ENCODE data around the gene ZNF831.

ZNF831 gene

DNA sequence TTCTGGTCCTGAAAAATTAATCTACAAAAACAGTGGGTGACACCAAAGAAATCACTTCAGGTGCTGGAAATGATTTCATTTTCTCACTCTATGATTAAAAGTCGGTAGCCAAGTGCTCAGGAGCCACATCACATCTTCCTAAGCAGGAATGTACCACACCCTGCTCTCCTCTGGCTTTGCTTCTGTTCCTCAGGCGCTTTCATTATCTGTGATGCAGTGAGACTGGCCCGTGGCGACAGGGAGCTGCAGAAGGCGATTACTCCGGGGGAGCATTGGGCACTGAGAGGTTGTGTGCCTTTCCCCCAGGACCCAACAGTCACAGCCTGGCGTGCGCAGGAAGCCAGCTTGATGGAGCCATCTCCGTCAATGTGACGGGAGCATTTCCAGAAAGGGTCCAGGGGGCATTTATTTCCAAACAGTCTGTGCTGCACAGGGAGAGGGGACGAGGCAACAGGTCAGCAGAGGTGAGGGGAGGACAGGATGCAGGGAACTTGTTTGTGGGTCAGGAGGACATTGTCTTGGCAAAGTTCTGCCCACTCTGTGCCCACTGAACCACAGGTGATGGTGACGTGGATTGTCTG is 5.6 kb upstream of the ZNF831 start:
- no peak for DNase-seq (ENCODE audit: low spot score)

DNA sequence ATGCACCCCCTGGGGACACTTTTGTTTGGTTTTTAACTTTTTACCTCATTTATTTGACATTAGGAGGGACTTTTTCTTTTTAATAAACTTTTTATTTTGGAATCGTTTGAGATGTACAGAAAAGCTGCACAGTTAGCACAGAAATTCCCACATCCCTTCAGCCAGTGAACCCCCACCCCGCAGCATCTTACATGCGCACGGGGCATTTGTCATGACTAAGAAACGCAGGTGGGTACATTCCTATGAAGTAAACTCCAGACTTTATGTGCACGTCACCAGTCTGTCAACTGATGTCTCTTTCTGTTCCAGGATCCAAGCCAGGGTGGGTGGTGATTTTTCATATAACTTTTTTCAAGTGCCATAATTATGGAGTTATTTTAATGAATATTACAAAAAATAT is 4.9 kb upstream of the ZNF831 start:
- no peak for DNase-seq (ENCODE audit: low spot score)

DNA sequence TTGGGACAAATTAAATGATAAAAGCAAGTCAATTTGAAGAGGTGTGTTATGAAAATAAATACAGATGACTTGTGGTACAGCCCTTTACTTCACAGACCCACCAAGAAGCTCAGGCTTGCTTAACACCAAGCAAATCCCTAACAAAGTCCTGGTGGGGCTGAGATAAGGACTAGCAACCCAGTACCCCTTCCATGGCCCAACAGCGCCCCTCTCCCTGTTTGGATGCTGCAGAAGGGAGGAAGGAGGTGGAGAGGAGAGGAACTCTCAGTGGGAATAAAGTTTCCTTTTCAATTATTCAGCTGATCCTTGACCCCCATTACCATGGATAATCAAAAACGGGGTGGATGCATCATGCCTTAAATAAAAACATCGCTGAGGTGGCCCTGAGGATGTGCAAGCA is 4.5 kb upstream of the ZNF831 start:
- DNase-seq (ENCODE audit: low spot score) = no peak

DNA sequence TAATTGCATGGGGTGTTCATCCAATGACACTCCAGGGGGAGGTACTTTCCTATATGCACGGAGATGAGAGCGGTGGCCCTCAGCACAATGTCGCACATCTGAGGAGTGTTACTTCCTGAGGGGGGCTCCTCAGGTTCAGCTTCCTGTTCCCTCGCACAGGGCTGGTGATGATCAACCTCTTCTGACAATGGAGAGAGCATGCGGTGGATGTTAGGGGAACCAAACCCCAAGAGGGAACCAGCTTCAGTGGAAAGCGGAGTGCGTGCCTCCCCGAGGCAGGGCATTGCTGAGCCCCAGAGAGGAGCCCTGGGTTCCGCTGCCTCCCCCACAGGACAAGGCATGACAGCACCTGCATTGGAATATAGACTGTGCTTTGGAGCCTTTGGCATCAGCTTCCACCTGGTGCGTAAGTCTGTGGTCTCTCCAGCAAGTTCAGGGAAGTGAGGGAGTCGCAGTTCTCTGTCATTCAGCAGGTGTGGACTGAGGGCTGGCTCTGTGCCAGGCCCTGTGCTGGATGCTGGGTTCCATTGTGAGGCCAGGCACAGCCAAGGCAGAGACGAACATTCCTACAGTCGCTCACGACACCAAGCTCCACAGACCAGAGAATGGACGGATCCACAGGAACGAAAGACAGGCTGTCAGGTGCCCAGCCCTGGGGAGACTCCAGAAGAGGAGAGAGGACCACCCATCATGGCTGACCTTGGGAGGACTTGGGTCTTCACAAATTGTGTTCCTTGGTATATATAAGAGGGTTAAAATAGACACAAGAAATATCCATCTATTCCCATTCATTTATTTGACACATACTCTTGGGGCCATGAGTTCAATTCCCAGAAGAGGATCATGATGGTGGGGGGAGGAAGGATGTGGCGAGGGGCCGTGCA is 3.9 kb upstream of the ZNF831 start:
- peak; percentile 79 for DNase-seq (ENCODE audit: low spot score)

DNA sequence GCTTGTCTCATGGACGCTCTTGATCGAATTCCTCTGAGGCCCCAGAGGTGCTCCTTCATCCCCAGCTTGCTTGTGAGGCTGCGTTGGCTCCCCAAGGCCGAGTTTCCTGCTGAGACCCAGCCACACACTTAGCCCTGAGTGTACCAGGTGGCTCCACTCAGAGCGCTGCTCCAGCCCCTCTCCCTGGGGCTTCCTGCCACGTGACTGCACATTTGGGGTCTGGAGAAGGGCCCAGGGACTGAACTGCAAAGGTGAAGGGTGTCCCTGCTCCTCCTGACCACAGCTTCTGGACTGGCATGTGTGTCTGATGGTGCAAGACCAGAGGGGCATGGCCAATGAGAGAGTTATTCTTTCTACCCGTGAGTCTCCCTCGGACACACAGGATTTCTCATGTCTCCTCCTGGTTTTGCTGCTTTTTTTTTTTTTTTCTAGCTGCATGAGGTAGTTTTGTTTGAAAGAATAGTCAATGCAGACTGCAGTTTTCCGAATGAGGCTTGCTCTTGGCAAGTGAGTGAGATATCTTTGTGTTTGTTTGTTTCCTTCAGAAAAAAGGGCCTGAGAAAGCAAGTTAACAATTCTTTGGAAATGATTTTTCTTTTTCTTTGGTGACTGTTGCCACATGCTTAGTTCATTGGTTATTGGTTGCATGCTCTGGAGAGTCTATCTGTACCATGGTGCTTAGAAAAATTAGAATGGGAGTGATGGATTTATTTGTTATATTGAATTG is 3.1 kb upstream of the ZNF831 start:
- no peak for DNase-seq (ENCODE audit: low spot score)

DNA sequence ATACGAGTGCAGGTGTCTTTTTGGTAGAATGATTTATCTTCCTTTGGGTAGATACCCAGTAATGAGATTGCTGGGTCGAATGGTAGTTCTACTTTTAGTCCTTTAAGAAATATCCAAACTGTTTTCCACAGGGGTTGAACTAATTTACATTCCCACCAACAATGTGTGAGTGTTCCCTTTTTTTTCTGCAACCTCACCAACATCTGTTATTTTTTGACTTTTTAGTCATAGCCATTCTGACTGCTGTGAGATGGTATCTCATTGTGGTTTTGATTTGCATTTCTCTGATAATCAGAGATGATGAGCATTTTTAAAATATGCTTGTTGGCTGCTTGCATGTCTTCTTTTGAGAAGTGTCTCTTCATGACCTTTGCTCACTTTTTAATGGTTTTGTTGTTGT is 1.9 kb upstream of the ZNF831 start:
- DNase-seq (ENCODE audit: low spot score) = peak; percentile 64

DNA sequence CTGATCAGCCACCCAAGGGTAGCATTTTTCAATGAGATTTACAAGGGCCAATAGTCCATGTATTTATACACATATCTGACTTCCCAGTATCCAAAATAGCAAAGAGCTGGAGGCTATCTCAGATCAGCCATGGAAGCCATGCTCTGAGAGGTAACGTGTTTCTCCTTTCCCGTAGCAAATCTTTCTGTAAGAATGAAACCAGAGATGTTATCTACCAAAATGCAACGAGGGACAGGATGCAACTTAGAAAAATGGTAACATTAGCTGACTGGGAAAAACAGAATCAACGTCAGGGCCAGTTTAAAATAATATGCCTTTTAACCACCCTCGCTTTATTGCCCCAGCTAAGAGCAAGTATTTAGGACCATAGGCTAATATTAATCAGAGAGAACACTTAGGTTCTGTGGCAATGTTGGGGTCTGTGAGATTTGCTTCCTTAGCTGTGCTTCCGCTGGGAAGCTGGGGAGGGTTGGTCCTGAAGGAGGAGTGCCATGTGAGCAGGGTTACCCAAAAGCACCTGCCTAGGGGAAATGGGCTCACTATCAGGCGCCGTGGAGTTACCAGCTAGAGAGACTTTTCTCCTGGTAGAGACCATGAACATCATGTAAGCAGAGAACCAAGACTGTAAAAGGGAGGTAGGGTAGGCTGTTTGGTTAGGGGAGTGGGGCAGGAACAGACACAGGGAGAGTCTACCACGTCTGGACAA is 1.2 kb downstream of the ZNF831 start:
- DNase-seq (ENCODE audit: low spot score) = no peak

DNA sequence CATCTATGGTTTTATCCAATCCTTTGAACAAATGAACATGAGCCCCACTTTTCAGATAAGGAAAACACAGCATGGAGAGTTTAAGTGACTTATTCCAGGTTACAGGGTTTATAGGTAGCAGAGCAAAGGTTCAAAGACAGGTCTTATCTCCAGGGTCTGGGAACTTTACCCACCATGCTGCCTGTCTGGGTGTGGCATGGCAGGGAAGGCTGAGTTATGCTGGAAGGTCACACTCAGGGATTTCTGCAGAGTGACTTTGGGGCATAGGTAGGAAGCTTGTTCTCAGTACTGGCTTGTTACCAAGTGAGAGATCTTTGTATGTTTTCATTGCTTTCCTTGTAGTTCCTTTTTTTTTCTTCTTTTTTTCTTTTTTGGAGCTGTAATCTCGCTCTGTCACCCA is 1.8 kb downstream of the ZNF831 start:
- no peak for DNase-seq (ENCODE audit: low spot score)

DNA sequence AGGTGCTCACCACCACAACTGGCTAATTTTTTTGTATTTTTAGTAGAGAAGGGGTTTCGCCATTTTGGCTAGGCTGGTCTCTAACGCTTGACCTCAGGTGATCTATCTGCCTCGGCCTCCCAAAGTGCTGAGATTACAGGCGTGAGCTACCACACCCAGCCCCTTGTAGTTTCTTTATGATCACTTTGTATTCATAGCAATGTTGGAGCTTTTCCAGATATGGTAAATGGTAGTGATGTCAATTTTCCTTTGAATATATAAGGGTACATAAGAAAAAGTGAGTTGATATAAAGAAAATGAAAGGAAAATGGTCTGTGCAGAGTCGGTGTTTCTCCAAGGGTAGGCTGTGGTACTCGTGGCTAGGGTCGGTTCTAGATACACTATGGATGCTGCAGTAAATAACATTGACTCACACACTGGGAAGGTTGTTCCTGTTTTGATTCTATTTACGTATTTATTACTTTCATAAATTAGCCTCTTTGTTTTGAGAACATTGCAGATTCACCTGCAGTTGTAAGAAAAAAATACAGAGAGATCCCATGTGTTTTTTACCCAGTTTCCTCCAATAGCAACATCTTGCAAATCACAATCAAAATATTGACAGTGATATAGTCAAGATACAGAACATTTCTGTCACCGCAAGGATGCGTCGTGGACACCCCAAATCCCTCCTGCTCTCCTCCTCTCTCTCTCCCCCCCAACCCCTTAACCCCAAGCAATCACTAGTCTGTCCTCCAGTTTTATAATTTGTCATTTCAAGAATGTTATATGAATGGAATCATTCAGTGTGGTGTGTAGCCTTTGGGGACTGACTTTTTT is 2.5 kb downstream of the ZNF831 start:
- DNase-seq (ENCODE audit: low spot score) = peak; percentile 52

DNA sequence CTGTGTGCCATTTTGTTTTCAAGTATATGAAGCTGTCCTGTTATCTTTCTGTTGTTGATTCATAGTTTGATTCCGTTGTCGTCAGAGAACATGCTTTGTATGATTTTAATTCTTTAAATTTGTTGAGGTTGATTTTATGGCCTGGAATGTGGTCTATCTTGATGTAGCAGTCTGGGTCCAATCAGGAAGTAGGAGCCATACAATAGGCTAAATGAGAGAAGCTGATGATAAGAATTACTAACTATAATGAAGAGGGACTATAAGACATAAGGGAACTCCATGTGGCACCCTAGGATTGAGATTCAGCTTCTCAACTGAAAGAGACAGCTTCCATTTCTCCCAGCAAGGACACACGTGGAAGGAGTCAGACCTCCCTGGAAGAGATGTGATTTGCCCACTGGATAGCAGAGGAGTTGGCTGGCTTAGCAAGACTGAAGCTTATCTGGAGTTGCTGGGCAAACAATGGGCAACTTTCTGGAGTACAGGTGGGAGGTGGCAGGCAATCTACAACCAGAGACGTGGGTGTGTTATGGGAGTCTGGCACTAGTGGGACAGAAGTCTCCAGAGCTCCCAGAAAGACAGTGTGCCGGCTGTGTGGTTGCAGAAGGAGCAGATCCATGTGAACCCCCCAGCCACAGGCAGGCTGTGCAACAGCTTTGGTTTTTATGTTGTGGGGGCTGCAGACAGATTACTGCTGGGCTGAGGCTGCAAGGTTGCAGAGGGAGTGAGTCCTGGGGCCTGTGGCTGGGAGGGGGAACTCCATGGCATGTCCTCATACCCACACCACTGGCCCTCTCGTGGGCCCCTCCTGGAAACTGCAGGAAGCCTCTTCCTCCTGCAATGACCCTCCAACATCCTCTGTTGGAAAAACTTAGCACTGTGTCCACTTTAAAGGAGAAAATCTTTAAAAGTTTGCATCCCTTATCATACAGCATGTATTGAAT is 7.1 kb downstream of the ZNF831 start:
- DNase-seq (ENCODE audit: low spot score) = no peak

DNA sequence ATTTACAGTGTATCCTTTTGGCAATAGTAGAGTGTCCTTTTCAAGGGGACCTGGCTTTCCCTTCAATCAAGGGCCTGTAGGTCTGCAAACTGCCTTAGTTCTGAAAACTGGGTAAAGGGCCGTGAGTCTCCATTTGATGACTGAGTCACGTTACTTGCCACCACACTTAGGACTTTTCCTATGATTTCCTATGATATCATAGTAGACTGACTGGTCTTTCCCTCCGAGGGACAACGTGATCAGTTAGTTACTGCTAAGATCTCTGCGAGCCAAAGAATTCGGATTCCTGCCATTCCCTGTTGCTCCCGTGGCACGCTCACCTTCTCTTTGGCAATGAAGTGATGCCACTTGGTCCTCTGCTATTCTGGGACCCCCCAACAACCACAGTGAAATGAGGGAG is 8.4 kb downstream of the ZNF831 start:
- no peak for DNase-seq (ENCODE audit: low spot score)

DNA sequence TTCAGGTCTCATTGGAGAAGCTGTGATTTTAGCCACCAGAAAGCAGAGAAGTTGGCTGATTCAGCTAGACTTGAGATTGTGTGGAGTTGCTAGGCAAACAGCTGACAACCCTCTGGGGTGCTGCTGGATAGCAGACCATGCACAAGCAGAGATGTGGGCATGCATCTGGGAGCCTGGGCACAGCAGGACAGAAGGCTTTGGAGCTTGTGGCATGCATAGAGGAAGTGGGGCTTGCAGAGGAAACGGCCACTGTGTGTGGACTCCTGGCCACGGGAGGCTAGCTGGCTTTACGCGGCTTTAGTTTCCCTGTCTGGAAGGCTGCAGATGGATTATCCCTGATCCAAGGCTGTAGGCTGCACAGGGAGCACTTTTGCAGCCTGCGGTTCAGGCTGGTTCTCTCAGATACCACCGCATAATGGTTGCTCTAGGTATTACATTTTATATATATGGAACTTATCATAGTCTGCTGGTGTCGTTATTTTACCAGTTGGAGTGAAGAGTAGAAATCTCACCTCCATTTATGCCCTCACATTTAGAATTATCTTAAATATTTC is 10.4 kb downstream of the ZNF831 start:
- DNase-seq (ENCODE audit: low spot score) = no peak

DNA sequence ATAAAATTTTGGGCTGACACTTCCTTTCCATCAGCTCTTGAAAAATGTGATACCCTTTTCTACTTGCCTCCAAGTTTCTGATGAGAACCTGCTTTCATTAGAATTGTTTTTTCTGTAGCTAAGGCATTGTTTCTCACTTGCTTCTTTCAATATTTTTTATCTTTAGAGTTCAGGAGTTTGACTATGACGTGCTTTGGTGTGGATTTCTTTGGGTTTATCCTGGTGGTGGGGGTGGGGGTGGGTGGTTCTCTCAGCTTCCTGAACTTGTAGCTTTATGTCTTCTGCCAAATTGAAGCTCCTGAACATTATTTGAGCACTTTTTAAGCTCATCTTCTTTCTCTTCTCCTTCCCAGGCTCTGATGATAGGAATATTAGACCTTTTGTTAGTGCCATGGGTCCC is 11.4 kb downstream of the ZNF831 start:
- no peak for DNase-seq (ENCODE audit: low spot score)

DNA sequence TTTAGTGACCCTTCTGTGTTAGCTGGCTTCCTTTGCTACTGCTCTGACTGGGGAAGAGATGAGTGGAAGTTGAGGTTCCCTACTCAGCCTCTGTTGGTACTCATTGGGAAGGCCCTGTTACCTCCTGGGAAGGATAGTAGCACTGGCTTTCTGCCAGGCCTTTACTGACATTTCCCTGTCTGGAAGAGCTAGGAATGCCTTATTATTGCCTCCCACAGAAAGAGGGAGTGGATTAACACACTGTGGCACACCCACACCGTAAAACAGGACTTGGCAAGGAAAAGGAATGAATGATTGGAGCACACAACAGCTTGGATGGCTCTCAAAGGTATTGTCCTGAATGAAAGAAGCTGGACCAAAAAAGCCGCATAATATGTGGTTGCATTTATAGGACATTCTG is 12.2 kb downstream of the ZNF831 start:
- no peak for DNase-seq (ENCODE audit: low spot score)

DNA sequence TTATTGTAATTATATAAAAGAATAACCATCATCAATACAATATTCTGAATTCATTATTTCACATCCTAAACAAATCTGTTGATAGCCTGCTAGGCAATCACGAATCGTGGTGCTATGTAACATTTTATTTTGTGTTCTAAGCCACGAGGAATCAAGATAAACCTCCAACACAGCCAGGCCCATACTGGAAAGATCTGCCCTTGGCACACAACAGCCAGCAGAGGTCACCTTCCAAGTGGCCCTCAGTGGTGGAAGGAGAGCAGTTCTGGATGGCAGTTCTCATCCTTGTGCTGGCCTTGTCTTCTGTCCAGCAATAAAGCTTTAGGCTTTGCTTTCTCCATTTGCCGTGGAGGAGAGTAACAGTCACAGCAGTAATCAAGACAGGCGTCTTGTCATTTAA is 13.2 kb downstream of the ZNF831 start:
- no peak for DNase-seq (ENCODE audit: low spot score)

DNA sequence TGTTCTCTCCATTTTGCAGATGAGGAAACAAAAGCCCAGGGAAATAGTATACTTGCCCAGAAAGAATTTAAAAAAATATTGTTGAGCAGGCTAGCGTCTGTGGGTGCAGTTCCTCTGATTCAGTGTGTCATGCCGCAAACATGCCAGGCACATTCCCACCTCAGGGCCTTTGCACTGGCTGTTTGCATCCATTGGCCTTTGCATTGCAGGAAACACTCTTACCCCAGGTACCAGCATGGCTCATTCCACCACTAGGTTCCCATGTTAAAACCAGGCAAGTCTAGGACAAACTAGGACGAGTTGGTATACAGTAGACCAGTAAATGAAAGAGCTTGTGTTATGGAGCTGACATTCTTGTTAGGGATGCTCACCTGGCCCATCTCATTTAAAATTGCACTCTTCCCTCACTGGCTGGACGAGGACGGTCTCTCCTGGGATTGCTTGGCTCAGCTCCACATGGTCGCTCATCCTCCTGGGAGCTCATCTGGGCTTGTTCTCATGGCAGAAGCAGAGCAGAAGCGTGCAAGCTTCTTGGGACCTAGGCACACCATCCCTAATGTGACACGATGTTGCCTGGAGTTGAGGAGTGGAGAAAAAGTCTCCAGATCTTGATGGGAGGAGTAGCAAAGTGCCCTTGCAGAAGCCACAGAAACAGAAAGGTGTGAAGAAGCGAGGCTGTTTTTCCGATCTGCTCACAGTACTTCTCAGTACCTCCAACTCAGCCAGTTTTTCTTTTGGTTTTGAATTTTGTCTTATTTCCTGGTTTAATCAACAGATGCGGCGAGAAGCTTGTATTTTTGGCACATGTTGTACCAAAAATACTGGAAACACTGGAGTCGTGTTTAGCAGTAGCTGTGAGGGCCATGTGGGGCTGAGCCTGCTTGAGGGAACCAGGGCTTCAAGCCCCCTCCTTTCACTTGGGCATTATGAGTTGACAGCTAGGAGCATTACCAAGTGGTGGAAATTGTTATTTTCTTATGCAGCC is 13.9 kb downstream of the ZNF831 start:
- peak; percentile 64 for DNase-seq (ENCODE audit: low spot score)

DNA sequence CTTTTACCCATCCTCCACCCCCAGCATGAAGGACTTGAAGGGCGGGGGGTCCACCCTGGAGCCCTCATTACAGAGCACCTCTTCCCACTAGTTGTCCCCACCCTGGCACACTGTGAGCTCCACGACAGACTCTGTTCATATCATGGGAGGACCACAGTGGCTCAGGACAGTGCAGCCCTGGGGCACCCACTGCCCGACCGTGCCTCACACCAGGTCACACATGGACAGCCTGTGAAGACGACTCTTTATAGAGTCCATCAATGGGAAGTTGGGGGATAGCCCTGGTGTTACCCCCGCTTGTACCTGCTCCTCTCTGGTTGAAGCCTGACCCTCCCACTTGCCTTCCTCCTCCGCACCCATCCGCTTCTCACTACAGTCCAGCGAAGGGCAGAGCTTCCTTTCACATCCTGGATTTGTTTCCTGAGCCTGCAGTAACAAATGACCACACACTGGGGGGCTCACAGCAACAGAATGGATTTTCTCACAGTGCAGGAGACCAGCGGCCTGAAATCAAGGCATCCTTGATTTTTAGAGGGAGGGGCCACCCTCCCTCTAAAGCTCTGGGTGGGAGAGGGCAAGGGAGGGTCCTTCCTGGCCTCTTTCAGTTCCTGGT is 15.5 kb downstream of the ZNF831 start:
- no peak for DNase-seq (ENCODE audit: low spot score)

DNA sequence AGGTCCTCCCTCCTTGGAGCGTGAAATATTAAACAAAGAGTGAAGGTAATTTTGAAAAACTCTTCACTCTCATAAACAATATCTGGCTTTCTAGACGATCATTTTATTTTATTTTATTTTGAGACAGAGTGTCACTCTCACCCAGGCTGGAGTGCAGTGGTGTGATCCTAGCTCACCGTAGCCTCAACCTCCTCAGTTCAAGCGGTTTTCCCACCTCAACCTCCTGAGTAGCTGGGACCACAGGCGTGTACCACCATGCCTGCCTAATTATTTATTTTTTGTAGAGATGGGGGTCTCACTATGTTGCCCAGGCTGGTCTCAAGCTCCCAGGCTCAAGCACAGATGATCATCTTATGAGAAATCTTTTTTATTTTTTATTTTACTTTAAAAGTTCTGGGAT is 16.4 kb downstream of the ZNF831 start:
- no peak for DNase-seq (ENCODE audit: low spot score)

DNA sequence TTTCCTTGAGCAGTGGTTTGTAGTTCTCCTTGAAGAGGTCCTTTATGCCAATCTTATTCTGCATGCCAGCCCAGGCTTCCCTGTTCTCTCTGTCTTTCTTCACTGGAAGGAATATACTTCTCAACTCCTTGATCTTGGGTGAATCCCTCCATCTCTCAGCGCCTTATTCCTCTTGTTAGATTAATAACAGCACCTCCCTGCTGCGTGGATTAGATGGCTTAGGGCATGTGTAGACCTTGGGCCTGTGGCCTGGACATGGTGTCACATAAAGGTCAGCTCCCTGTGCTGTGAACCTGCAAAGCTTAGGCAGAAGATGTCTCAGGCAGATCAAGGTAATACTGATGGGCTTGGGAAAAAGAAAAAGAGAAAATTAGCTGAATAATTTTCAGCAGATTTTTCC is 18.3 kb downstream of the ZNF831 start:
- no peak for DNase-seq (ENCODE audit: low spot score)
